OCI-M2 (cell line): Measurements from ENCODE around the gene RUNX1.

Experiments used
- DNase-seq: peaks from one replicate; lab custom pipeline; 2025; ENCODE audit not compliant: unreplicated experiment; lab: John Stamatoyannopoulos, UW

The RUNX1 gene

DNA sequence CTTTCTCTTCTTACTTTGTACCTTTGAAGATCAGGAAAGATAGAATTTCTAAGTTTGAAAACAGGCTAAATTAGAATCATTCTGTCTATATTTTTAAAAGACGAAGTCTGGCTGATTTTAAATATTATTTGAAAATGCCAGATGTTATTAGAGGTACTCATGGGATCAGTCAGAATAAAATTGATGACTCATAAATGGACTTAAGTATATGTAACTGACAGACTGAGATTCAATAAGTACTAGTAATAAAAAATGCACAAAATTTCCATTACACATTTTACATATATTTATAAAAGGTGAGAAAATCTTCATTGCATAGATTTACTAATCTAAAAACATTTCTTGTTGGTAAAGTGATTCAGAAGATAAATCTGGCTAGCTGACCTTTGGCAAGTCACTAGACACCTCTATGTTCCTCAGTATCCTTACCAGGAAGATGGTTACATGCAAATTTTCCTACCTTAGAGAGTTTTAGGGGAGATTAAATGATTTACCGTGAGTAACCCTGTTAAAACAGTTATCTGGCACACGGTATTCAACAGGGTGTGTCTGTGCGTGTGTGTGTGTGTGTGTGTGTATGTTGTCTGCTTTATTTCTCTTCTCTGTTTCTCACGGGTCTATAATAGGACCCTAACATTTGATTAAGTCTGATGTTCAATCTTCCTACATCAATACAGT is 189.0 kb downstream of the RUNX1 start:
- no peak for DNase-seq

DNA sequence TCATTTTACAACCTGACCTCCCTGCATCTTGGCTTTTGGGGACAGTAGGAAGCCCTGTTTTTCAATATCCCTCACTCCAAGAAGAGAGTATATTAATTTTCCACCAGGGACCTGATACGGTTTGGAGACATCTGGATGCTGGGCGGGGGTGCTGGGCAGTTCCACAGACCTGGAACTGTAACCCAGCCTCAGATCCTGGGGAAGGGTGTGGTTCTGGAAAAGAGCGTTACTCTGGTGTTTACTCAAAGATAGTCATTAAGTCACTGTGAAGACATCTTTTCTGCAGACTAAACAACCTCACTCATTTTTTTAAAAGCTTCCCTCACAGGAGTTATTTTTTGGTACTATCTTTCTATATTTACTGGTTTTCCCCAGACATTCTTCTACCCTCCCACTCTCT is 190.5 kb downstream of the RUNX1 start:
- DNase-seq = no peak

DNA sequence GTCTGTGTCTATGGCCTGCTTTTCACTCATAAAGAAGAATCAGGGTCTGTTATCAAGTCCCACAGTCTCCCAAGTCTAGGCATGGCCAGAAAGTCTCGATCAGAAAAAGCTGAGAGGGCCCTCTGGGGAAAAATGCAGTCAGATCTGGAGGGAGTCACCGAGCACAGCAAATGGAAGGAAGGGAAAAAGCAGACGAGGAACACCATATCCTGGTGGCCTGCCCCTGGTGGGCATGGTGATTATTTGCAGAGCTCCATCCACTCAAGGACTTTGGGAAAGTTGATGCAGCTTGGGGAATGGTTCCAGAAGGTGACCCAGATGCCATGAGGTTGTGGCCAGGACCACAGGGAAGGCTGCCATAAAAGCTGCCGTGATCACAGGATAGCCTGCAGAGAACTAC is 191.2 kb downstream of the RUNX1 start:
- no peak for DNase-seq

DNA sequence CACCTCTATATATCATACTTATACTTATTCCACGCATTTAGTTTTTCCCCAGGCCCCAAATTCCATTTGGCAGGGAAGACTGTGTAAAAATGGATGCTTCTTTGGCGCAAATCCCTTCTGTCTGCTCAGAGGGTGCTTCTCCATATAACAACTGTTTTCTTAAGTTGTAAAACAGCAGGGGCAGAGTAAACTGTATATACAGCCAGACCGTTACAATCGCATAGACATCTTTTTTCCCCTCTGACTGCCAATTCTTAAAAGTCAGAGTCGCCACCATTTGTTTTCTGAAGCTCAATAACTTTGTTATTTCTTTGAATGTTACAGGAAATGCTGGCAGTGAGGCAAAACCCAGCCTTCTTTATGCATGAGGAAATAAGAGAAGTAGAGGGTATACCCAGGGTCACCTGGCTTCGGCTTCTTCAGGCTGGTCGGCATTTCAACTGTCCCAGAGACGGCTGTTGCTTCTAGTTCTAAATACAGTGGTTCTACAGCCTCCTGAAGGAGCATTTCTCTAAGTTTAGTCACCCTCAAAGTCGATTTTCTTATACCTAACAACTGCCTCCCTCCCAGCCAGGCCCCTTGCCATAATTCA is 191.9 kb downstream of the RUNX1 start:
- no peak for DNase-seq

DNA sequence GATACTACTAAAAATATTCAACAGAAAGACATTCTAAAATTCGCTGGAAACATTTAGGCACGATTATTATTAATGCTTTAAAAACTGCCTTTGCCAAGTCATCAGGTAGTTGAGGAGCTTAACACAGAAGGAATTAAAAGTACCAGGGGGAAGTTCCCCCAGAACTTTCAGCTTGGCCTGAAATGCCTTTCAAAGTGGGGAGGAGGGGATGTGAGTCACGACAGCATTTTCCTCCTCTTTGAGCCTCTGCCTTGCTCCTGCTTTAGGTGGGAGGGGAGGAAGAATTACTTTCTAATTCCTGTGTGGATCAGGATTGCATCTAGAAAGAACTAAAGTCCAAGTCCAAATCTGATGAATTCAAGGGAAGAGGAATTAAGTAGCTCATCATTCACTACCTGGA is 196.7 kb downstream of the RUNX1 start:
- DNase-seq = no peak

DNA sequence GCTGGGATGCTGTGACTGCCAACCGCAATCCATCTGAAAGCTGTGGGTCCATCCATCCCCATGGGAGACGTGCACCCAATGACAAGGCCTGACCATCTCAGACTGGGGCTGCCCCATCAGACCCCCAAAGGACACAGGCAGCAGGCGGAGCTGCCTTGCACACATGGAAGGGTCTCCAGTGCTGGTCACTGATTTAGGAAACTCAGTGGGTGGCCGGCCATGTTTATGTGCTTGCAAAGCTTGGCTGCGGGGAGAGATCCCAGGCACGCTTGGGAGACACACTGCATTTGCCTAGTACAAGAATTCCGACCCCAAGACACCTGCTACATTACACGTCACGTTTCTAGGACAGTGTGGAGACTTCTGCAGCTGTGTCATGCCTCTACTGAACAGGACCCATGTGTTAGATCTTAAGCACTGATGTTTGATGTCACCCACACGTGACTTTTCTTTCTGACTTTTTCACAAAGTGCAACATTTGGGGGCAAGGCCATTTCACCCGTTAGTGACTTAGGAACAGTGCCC is 198.9 kb downstream of the RUNX1 start:
- DNase-seq = no peak

DNA sequence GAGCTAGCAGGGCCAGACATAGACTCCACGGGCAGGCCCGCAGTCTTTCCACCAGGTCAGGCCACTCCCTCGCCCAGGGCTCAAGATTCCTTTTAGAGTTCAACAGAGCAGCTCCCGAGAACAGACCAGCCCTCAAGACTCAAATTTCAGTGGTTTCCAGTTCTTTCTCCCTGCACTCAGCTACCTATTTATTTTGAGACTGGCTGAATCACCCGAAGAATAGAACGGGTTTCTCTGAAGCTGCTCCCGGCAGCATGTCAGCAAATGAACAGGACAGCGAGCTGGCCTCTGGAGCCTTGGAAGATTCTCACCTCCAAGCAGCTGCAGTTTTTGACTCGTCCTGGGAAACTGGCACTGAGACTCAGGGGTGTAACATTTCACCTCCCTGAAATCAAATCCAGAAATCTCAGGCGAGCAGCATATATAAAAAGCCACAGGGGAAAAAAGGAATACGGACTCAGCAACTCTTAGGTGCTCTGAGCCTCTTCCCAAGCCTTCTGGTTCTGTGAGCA is 202.4 kb downstream of the RUNX1 start:
- DNase-seq = no peak

DNA sequence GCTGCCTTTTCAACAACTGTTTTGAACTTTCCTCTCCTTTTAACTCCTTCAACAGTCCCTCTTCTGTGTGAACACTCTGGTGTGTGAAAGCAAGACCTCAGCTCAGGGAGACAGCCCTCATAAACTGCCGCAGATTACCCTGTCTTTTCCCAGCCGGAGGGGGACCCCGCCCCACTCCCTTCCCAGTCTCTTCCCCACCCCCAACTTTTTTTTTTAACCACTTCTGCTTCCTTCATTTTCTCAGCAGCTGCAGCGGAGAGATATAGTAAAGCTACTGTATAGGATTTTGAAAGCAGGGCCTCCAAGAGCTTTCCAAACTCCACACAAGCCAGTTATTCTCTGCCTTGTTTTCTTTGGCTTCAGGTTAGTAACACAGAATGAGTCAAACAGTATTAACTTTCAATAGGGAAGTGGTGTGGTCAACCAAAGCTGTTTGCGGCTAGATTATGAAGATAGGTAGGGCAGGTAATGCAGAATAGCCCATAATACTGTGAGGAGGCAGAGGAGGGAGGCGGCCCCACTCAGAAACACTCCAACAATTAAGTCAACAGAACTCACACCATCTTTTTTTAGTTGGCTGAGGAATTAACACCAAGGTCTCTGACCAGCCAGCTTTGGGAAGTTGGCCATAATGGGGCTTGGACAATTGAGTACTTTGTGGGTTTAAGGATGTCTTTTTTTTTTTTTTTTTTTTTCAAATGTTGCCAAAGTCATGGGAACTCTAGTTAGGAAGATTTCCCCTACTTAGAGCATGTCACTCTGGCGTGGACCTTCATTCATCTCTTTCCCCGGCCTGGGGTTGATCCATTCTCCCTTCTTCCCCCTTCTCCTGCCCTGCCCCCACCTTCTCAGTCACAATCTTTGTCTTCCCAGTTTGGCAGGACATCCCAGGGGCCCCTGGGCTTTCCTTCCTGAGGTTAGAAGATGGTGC is 203.3 kb downstream of the RUNX1 start:
- DNase-seq = no peak

DNA sequence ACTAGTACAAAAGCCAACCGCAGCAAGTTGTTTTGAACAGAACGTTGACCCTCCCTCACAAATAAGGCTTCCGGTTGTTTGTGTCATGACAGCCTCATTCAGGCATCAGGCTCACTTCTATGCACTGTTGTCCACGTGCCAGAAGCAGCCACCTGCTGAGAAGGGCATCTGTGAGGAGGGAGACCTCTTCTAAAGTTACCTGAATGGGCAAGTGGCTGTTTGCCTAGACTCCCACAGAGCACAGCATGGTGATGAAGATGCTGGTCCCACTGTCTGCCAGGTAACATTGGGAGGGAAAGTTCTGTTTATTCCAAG is 204.2 kb downstream of the RUNX1 start:
- DNase-seq = no peak

DNA sequence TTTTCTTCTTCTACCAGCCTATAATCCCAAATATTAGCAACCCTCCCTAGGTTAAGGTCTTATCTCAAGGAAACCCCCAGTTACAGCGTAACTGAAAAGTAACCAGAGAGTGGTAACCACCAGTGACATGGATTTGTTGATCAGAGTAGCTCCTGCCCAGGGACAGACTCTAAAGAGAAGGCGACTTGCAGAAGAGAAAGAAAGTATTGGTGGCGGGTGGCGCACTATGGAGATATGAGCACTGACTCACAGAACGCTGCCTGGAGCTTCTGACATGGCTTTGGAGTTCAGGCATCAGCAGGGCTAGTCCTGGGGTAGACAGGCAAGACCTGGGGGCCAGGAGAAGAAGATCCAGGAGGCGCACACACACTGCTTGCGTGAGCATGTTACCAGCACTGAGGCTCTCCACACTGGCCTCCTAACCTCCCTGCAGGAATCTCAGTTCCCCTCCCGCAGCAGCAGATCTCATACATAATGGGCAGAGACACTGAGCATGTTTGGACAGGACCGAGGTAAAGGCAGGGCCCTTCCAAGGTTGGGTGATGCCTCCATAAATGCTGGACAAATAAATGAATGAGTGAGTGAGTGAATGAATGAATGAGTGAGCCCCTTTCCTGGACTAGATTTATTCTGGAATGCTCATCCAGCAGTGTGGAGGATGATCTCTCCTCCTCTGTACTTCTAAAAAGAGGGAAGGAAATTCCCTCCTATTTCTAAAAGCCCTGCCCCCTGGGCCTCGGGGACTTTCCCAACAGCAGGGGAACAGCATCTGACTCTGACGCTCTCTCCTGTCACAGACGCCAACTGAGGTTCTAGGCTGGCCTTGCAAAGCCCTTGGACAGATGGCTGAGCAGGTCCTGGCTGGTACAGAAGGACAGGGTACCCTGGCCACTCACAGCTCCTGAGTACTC is 204.8 kb downstream of the RUNX1 start:
- DNase-seq = no peak

DNA sequence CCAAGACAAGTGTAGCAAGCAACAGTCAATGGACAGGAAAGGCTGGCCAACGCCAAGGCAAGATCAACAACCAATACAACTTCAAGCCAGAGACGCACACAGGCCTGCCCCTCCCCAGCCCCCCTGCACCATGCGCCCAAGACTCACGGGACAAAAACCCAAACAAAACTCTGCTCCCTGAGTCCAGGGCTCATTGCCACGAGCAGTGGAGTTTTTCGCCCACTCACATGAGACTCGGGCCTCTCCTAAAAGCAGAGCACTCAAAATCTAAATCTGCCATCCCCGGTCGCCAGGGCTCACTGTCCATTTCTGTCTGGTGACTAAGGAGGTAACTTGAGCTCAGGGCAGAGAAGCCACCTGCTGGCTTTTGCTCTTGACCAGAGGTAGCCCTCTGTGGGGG is 205.5 kb downstream of the RUNX1 start:
- no peak for DNase-seq

DNA sequence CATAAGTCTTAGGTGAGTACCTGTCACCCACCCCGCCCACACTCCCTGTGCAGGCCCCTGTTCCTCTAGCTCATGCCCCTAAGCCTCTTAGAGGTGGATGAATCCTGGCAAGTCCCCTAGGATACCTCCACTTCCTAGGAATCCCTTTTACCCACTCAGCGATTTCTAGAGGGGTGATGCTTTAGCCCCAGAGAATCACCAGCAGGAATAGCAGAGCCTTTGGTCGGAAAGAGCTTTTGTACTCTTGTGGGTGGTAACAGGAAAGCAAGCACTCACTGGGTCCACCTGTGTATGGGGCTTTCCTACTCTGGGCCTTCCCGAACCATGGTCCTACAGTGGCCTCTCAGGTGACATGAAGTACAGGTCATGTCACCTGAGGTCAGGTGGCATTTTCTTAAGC is 207.9 kb downstream of the RUNX1 start:
- DNase-seq = no peak

DNA sequence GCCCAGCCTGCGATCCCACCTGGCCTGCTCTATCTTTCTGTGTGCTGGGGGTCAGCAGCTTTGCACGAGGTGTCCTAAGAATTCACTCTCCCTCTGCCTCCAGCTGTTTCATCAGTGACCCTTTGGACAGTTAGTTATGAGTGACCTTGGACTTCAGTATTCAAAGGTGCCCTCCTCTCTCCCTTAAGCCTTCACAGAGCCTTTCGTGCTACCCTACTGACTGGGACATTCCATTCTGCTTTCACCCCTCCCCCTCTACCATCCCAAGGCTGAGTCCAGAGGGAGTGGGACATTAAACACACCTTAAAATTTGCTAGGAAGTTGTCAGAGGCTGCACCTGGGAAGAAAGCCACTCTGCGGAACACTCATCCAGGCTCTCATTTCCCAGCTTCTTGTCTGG is 208.4 kb downstream of the RUNX1 start:
- DNase-seq = no peak

DNA sequence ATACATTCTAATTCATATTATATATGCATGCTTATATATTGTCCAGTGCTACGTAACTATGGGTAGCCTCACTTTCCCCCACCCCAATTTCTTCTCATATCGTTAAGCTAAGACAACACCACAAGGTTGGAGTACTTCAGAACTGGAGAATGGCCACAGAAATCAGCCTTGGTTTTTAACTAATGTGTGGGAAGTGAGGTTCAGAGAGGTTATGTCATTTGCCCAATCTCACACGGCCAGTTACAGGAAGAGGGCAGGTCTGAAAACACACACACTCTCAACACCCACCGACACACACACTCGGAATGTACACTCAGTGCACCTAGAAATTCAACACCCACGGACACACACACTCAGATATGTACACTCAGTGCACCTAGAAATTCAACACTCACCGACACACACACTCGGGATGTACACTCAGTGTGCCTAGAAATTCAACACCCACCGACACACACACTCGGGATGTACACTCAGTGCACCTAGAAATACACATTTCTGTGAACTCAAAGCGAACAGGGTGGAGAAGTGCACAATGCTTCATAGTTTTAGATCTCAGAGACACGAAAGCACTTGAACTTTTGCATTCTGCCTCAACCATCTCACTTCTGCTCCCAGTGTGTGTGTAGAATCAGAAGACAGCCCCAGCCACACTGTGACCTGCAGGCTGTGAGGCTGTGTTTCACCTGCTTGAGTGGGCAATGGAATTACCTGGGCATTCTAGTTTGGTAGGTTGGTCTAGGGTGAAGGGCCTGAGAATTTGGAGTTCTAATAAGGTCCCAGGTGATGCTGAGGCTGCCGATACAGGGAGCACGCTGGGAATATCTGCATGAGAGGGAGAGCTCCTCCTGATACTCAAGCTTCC is 209.9 kb downstream of the RUNX1 start:
- DNase-seq = no peak

DNA sequence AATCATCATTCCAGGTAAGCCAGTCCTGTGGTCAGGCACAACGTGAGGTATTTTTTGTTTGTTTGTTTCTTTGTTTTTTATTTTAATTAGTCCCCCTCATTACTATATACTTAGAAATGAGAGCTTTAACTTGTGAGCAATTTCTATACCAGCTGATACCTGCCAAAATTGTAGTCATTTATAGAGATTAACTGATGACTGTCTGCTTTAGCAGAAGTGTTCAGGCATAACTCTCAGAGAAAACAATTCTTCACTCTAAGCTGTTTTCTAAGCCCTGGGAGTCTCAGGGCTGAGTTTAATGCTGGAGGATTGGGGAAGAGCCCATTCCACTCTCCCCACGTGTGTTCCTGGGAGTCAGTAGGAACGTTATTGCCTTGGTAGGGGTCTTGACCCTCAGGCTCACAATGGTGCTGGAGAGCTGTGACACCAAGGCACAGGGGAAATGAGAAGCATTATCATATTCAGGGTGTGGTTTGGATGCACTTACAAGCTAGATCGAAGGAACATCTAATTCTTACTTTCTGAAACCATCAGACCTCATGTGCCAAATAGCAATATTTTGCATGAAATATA is 212.1 kb downstream of the RUNX1 start:
- DNase-seq = no peak

DNA sequence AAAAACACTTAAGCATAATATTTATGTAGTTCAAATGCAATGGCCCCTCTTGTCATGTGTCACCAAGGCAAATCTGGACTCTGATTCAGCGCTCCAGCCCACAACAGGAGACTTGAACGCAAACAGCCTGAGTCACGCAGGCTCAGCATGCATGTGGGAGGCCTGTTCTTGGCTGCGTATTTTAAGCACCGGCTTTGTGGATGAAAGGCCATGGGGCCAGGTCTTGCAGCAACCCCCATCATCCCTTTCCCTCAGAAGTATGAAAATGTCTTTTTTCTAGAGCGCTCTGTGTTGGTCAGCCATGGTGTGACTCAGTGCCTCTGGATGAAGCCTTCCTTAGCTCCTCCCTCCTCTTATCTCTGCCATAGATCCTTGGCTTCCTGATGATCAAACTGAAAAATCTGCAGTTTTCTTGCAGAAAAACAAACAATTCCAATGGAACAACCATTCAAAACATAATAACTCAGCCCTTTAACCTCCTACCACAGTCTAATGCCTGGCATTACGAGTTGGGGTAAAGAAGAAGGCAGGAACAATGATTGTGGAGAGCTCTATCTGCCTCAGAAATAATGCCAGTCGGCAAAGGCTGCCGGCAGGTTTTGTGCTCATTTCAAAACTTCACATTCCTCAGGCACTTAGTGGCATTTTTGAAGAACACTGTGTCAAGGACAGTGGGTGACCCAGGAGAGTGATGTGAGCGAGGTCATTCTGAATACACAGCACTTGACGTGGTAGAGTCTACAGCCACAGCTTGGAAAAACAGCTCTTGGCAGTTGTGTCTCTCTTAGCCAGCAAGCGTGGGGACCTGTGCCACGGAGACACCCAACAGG is 212.8 kb downstream of the RUNX1 start:
- no peak for DNase-seq

DNA sequence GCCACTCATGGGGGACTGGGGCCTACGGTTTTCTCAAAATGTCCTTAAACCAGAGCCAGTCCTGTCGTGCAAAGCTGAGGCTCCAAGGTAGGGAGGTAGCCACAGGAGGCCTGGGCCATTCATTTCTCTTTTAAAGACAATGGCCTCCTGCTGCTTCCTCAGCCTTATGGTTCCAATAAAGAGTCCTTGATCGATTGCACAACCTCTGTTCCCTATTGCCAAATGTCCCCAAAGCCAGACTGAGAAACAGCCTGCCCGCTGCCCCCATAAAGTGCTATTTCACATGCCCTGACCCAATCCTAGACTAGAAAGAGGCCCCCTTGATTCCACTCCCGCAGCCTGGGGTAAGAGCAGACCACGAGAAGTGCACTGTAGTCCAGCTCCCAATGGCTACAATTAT is 213.6 kb downstream of the RUNX1 start:
- DNase-seq = no peak

DNA sequence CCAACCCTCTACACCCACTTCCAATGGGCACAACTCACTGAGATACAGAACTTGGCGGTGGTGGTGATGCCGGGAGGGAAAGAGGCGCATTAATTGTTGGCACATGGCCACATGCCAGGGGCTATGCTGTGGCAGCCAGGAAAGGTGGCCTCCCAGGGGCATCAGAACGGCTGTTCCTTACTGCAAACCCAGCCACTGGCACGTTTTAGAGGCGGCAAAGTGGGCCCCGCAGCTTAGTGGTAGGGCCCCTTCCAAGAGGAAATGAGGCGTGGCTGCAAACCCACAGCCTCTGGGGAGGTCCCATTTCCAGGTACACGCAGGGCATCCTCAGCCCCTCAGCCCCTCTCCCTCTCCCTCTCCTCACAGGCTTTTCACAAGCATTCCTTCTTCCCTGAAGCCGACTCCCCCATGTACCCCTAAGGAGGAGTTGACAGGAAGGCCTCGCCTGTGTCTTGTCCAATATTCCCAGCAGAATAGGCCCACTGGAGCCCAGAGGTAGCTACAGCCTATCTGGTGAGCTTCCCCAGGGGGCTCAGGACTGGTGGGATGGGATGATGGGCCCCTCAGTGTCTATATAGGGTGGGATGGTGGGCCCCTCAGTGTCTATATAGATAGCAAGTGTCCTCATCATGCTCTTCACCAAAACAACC is 214.1 kb downstream of the RUNX1 start:
- no peak for DNase-seq
